Adrenal gland (tissue), 12 donors: ENCODE measurements around the gene ENDOD1. TPM values are rescaled to one million over a fixed set of nuclear protein-coding genes. Genes with fewer than 3 reads are reported as not detected.
A peak's percentile ranks its signal among the peaks of the same experiment; 100 is the strongest.

ENCODE experiments used
- DNase-seq, 7 donors: peaks; one replicate each; pipeline ENCODE4 v3.0.0-alpha.2; 2019 to 2020
- H3K27ac ChIP-seq, 5 donors: fragments of 200-600 bp; sonication (generic) in 4 of 5; 1 replicate in 3 of 5; 2 replicates in 2 of 5; pipeline versions ENCODE4 v1.5.1 to v1.8.0; 2016 to 2020; ENCODE audit warnings: mild to moderate bottlenecking in 1 of 5
- H3K27me3 ChIP-seq: fragments of 200-600 bp; 2 replicates; pipeline ENCODE4 v1.8.0; 2021
- H3K36me3 ChIP-seq, 2 donors: fragments of 200-600 bp; replicated peaks in 1 of 2; 1 replicate in 1 of 2; 2 replicates in 1 of 2; pipeline versions ENCODE4 v1.5.1 to v1.8.0; 2018 to 2022
- H3K4me1 ChIP-seq, 2 donors: fragments of 200-600 bp; replicated peaks in 1 of 2; 1 replicate in 1 of 2; 2 replicates in 1 of 2; pipeline versions ENCODE4 v1.5.1 to v1.8.0; 2018 to 2021
- H3K4me3 ChIP-seq, 4 donors: fragments of 200-600 bp; sonication (generic) in 3 of 4; one replicate each; pipeline ENCODE4 v1.5.1; 2016 to 2018
- H3K9me3 ChIP-seq, 3 donors: fragments of 200-600 bp; sonication (generic) in 1 of 3; replicated peaks in 1 of 3; 1 replicate in 2 of 3; 2 replicates in 1 of 3; pipeline versions ENCODE4 v1.5.1 to v1.8.0; 2016 to 2021
- POLR2A ChIP-seq, 2 donors: fragments of 450-650 bp; IDR thresholded peaks; one replicate each; pipeline ENCODE4 v1.6.1; 2017; ENCODE audit warnings: antibody characterized with exemption in 2 of 2, mild to moderate bottlenecking in 2 of 2, moderate library complexity in 1 of 2
- WGBS, 4 donors: extraction: QIAGEN DNeasy Blood & Tissue Kit in 2 of 4; methylation state at CpG; one replicate each; pipeline versions ENCODE4 v1.1.5 to v1.1.7; 2013 to 2017; 5-methylcytosine and 5-hydroxymethylcytosine counted together
- intact Hi-C, 2 donors: fragments of 100-400 bp; cut with DNase I; formaldehyde crosslinking; loops; one replicate each; pipeline versions ENCODE4 v1.14.1 to v1.15.0; 2022 to 2023
- polyA plus RNA-seq, 3 donors: library from polyadenylated mRNA; stranded (reverse); fragments of 200-250 nt in 2 of 3; fragments of 350-450 nt in 1 of 3; fragmentation: Illumina TruSeq in 1 of 3; extraction: RNeasy Lipid Tissue Mini Kit (QIAGEN cat#74804) in 1 of 3; gene quantifications; one replicate each; pipeline ENCODE4 v1.2.3, GENCODE V29; 2013 to 2014
- total RNA-seq, 9 donors: library from RNA; depleted of rRNA in 4 of 9; stranded (reverse); fragments of >200 nt in 4 of 9; fragments of 120-200 nt in 1 of 9; fragmentation: NEBNext Ultra II Directional in 1 of 9; extraction: Animal tissue kit (Norgen Biotek cat#: 25700) in 1 of 9; gene quantifications; one replicate each; pipeline versions ENCODE4 v1.1.0 to v1.2.4, GENCODE V29; 2013 to 2023
- TF ChIP-seq, protein P1 (sequence below), 6 experiments: fragments of 450-650 bp in 4 of 6; fragments of 200-600 bp in 2 of 6; sonication (generic) in 1 of 6; IDR thresholded peaks; 1 replicate in 5 of 6; 2 replicates in 1 of 6; pipeline versions ENCODE4 v1.5.1 to v1.8.0; 2016 to 2021; ENCODE audit warnings: antibody characterized with exemption in 6 of 6, mild to moderate bottlenecking in 2 of 6, moderate library complexity in 1 of 6
- donor health status: healthy with polysubstance abuse.
- donor health status: Bipolar disorder and iron deficiency.
- donor health status: DM: yes; HTN: yes; CAD: no.
- donor health status: DM: no; HTN: no; CAD: no.
- donor health status: DM: no; HTN: no; CAD: no.
- donor health status: DM: yes; HTN: yes; CAD: no.

The ENDOD1 gene
- total and polyA plus RNA-seq, 12 donors = 6.1 to 61.6 (median 32.8) TPM

DNA sequence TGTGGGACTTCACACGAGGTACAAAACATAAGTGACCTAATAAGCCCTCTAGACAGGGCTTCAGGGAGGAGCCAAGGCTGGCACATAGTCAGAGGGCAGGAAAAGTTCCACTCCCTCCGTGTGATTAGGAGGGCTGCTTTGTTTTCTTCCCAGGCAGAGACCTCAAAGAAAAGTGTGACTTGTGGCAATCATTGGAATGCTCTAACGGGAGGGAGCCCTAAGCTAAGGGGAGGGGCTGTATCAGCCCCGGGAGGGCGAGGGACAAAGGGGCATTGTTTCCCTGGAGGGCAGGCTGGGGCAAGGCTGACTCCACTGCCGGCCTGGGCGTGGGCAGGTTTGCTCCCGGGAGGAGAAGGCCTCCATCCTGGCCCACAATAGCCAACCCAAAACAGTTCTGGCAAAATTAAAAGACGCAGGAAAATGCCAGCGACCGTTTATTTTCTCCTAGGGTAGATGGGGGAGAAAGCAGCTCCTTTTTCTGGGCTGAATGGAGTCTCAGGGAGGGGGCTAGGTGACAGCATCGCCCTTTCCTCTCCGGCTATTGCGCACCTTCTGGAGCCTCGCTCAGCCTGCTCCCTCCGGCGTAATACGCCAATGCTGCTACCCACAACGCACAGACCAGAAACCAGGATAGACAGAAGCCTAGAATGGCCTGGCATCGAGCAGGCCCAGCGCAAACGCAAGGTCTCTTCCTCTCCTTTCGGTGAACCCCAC lies 60.2 kb downstream of the ENDOD1 start:
- Histone ChIP-seq H3K27me3 (no peaks in the 10 kb centered on the region), H3K4me1 (peaks cover 4 to 38% of the 10 kb centered on the region in 2 donors), H3K9me3 (no peaks in the 10 kb centered on the region), H3K4me3 (peak overlapping the region in 1 of 4 donors; percentile 68), H3K27ac (peak overlapping the region in 2 of 5 donors; percentile 93 to 94), H3K36me3 (no peaks in the 10 kb centered on the region)
- intact Hi-C loops = loop anchor here (2.0 to 5.0 kb wide), 4 partner anchors 78 to 615 kb away; no protein-coding TSS in a partner anchor
- 52 to 64% (median 63%) methylated on average over 21 to 23 of the region's 23 CpGs for WGBS, 4 donors
- TF ChIP-seq, protein P1, sequence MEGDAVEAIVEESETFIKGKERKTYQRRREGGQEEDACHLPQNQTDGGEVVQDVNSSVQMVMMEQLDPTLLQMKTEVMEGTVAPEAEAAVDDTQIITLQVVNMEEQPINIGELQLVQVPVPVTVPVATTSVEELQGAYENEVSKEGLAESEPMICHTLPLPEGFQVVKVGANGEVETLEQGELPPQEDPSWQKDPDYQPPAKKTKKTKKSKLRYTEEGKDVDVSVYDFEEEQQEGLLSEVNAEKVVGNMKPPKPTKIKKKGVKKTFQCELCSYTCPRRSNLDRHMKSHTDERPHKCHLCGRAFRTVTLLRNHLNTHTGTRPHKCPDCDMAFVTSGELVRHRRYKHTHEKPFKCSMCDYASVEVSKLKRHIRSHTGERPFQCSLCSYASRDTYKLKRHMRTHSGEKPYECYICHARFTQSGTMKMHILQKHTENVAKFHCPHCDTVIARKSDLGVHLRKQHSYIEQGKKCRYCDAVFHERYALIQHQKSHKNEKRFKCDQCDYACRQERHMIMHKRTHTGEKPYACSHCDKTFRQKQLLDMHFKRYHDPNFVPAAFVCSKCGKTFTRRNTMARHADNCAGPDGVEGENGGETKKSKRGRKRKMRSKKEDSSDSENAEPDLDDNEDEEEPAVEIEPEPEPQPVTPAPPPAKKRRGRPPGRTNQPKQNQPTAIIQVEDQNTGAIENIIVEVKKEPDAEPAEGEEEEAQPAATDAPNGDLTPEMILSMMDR (IDR thresholded peaks at IDR 0.05) = no peak
- TF ChIP-seq POLR2A (IDR thresholded peaks at IDR 0.05) = no peak
- DNase-seq = peak in 1 of 7 donors; percentile 21

DNA sequence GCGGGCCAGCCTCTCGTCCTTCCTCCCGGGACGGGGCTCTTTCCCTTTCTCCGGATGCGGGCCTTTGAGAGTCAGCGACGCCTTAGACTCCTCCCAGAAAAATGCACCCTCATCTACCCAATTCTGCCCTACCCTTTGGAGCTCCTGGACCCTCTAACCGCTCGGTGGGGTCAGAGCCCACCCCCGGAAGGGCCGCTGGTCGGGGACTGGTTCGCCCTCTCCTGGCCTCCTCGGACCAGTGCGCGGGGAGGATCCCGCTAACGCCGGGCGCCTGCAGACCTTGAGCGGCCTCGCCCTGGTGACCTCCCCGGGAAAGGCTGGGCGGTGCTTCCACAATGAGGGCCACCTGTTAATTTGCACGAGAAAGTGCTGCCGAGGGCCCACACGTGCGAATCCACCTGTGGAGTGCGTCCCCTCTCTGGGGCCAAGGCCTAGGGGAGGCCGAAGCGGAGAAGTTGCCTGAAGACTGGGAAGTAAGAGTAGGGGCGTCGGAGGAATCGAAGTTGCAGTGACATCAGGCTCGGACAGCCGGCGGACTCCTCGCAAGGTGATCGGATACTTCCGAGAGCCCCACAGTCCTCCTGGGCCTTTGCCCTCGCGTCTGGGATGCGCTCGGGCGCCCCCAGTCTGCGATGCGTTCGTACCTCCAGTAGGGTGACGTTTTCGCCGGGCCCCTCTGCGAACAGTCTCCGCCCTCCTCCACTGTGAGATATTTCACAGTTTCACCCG lies 61.5 kb downstream of the ENDOD1 start:
- TF ChIP-seq, protein P1 (IDR thresholded peaks at IDR 0.05) = peak; percentile 74 to 98 (median 93)
- TF ChIP-seq POLR2A (IDR thresholded peaks at IDR 0.05) = peak; percentile 54 to 66
- Histone ChIP-seq H3K4me3 (peak overlapping the region; percentile 32 to 68 (median 57)), H3K9me3 (no peaks in the 10 kb centered on the region), H3K36me3 (no peaks in the 10 kb centered on the region), H3K4me1 (peaks cover 4 to 38% of the 10 kb centered on the region in 2 donors), H3K27me3 (no peaks in the 10 kb centered on the region), H3K27ac (peak overlapping the region in 4 of 5 donors; percentile 89 to 94 (median 92))
- intact Hi-C loops = loop anchor here (2.0 to 5.0 kb wide), 3 partner anchors 554 to 614 kb away; no protein-coding TSS in a partner anchor
- peak; percentile 91 to 96 (median 94) for DNase-seq
- WGBS, 4 donors = 0 to 1% (median 1%) methylated on average over 30 to 55 of the region's 55 CpGs

DNA sequence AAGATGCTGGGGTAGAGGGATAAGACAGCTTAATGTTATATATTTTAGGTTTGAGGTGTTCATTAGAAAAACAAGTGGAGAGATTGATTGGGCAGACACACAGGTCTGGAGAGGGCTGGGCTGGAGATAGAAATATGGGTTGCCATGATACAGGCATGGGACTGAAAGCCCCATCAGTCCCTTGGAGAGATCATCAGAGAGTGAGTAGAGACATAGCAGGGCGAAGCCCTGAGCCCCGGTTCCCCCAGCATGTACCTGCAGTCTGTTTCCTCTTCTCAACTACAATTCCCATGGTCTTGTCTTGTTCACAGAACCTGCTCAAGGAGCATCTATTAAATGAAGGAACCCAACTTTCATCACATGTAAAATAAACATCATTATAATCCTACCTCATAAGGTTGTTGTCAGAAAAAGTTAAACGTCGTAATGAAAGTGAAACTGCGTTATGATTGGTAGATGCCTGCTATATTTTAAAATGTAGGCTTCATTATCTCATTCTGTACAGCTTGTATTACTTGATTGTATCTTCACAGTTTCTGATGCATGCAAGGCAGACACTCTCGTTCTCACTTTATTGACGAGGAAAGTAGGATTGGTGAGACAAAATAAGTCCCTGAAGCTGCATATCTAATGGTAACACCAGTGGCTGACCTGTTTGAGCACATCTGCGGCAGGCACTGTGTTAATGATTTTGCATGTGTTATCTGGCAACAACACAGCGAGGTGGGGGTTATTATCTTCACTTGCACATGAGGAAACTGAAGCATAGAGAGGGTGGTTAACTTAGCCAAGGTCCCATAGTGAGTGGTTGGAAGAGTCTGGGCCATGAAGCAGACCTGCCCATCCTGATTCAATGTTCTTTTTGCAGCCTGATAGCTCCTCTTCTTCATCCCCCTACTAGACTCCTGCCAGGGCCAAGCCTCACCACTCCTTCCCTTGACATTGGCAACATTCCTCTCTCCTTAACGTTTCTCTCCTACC lies 63.5 kb downstream of the ENDOD1 start:
- Histone ChIP-seq H3K27me3 (no peaks in the 10 kb centered on the region), H3K9me3 (no peaks in the 10 kb centered on the region), H3K4me3 (peak overlapping the region in 1 of 4 donors; percentile 19), H3K36me3 (no peaks in the 10 kb centered on the region), H3K27ac (no peak overlapping the region), H3K4me1 (peaks cover 0 to 24% of the 10 kb centered on the region in 2 donors)
- no peak for DNase-seq
- 42 to 55% (median 53%) methylated on average over 9 to 10 of the region's 10 CpGs for WGBS, 4 donors
- intact Hi-C loops = loop anchor here in 1 of 2 donors (2.0 to 5.0 kb wide), 2 partner anchors 554 to 612 kb away; no protein-coding TSS in a partner anchor
- TF ChIP-seq, protein P1 (IDR thresholded peaks at IDR 0.05) = no peak
- no peak for TF ChIP-seq POLR2A (IDR thresholded peaks at IDR 0.05)
